GM03348 (cell line): Measurements from ENCODE around the gene DISP3.
"Not testable (repeated sequence)": the region's sequence is repeated elsewhere in the genome, so short reads cannot be mapped to it uniquely, and the experiment has no call there.

Source experiments
- DNase-seq: peaks from one replicate; pipeline ENCODE4 v3.0.0; 2012; ENCODE audit warnings: low spot score

The DISP3 gene

GRCh38 chr1:11578004-11578403 is 99.0 kb downstream of the DISP3 start:
- no peak for DNase-seq

DNA sequence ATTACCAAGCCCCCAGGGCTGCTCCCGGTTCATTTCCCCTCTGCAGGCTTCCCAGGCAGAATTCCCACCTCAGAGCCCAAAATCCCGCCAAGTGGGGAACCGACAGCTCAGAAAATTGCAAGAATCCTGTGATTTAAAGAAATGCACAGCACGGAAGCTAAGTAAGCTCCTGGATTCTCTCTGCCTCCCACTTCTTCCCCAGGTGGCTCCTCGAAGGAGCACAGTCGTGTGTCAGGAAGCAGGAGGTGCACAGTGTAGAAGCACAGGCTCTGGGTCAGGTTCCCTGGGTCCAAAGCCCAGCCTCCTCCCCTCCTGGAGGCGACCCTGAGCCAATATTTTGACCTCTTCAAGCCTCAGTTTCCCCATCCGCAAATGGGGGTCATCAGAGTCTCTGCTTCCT is 100.6 kb downstream of the DISP3 start:
- DNase-seq, result no peak

DNA sequence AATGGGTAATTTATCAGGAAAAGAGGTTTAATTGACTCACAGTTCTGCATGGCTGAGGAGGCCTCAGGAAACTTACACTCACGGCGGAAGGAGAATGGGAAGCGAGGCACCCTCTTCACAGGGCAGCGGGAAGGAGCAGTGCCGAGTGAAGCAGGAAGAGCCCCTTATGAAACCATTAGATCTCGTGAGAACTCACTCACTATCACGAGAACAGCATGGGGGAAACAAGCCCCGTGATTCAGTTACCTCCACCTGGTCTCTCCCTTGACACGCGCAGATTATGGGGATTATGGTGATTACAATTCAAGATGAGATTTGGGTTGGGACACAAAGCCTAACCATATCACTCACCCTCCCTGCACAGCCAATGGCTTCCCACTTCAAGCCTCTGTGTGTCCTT is 101.1 kb downstream of the DISP3 start:
- not testable (repeated sequence) for DNase-seq

- no peak for DNase-seq
These were observed 102.6 kb downstream of the DISP3 start for GRCh38 chr1:11581445-11581991.

- DNase-seq, result no peak
These were observed 106.4 kb downstream of the DISP3 start for GRCh38 chr1:11585389-11585788.
